HEK293 (cell line): Measurements from ENCODE around the gene CIROP.

ENCODE experiments used
- CTCF ChIA-PET: fragments of 350-600 bp; formaldehyde crosslinking; extraction: SDS; loops from one replicate; lab custom pipeline; 2021; ENCODE audit warnings: antibody characterized with exemption; lab: Yijun Ruan, JAX
- POLR2A ChIA-PET: fragments of 300-600 bp; formaldehyde crosslinking; extraction: SDS; loops from one replicate; lab custom pipeline; 2020; ENCODE audit warnings: antibody characterized with exemption, inconsistent platforms; lab: Yijun Ruan, JAX
- H3K27ac ChIP-seq: fragments of 200-500 bp; sonication (Bioruptor generic); 2 replicates; pipeline ENCODE4 v1.5.1; 2014; ENCODE audit warnings: low read depth, low read length, control low read depth, inconsistent platforms; ENCODE audit errors: extremely low read depth
- H3K36me3 ChIP-seq, 2 experiments: fragments of 200-500 bp in 1 of 2; sonication (Bioruptor generic) in 1 of 2; 1 replicate in 1 of 2; 2 replicates in 1 of 2; pipeline ENCODE4 v1.5.1; 2014 to 2017; ENCODE audit warnings: inconsistent platforms in 2 of 2, low read length in 2 of 2; ENCODE audit not compliant: control insufficient read depth in 2 of 2, insufficient read depth in 1 of 2
- H3K4me1 ChIP-seq: fragments of 200-500 bp; sonication (Bioruptor generic); 2 replicates; pipeline ENCODE4 v1.5.1; 2014; ENCODE audit warnings: mild to moderate bottlenecking, low read length, inconsistent platforms; ENCODE audit not compliant: control insufficient read depth, insufficient read depth
- H3K4me3 ChIP-seq: 2 replicates; pipeline ENCODE4 v1.5.1; 2011; ENCODE audit warnings: low read depth, mild to moderate bottlenecking, control low read depth, low read length, moderate library complexity
- H3K9me3 ChIP-seq: fragments of 200-500 bp; sonication (Bioruptor generic); 2 replicates; pipeline ENCODE4 v1.5.1; 2014; ENCODE audit warnings: low read depth, low read length, inconsistent platforms; ENCODE audit not compliant: control insufficient read depth, insufficient read depth
- AEBP2 ChIP-seq: fragments of 450-650 bp; formaldehyde crosslinking; IDR thresholded peaks from 2 replicates; pipeline ENCODE4 v1.5.1; 2016; ENCODE audit warnings: missing biosample characterization, missing genetic modification characterization, borderline replicate concordance
- ATF2 ChIP-seq: fragments of 450-650 bp; formaldehyde crosslinking; IDR thresholded peaks from 2 replicates; pipeline ENCODE4 v1.5.1; 2016; ENCODE audit warnings: missing biosample characterization, missing genetic modification characterization, low read depth
- KLF16 ChIP-seq: fragments of 450-650 bp; formaldehyde crosslinking; IDR thresholded peaks from 2 replicates; pipeline ENCODE4 v1.5.1; 2017; ENCODE audit warnings: missing biosample characterization, missing genetic modification characterization
- KLF8 ChIP-seq: fragments of 450-650 bp; formaldehyde crosslinking; IDR thresholded peaks from 2 replicates; pipeline ENCODE4 v1.5.1; 2016; ENCODE audit warnings: missing biosample characterization, missing genetic modification characterization
- PATZ1 ChIP-seq: fragments of 450-650 bp; formaldehyde crosslinking; IDR thresholded peaks from 2 replicates; pipeline ENCODE4 v1.5.1; 2016; ENCODE audit warnings: missing biosample characterization, missing genetic modification characterization
- ZBTB1 ChIP-seq: fragments of 450-650 bp; formaldehyde crosslinking; IDR thresholded peaks from 2 replicates; pipeline ENCODE4 v1.5.1; 2016; ENCODE audit warnings: missing biosample characterization, missing genetic modification characterization
- ZBTB17 ChIP-seq: fragments of 450-650 bp; formaldehyde crosslinking; IDR thresholded peaks from 2 replicates; pipeline ENCODE4 v1.5.1; 2016; ENCODE audit warnings: missing biosample characterization, missing genetic modification characterization
- ZBTB49 ChIP-seq: fragments of 450-650 bp; formaldehyde crosslinking; IDR thresholded peaks from 2 replicates; pipeline ENCODE4 v1.5.1; 2016; ENCODE audit warnings: missing biosample characterization, missing genetic modification characterization, low read depth
- ZNF138 ChIP-seq: fragments of 450-650 bp; formaldehyde crosslinking; IDR thresholded peaks from 2 replicates; pipeline ENCODE4 v1.5.1; 2016; ENCODE audit warnings: missing biosample characterization, missing genetic modification characterization, borderline replicate concordance
- ZNF302 ChIP-seq: fragments of 450-650 bp; formaldehyde crosslinking; IDR thresholded peaks from 2 replicates; pipeline ENCODE4 v1.5.1; 2016; ENCODE audit warnings: missing biosample characterization, missing genetic modification characterization, low read depth
- ZNF366 ChIP-seq: fragments of 450-650 bp; formaldehyde crosslinking; conservative IDR thresholded peaks from 2 replicates; pipeline ENCODE4 v1.5.1; 2016; ENCODE audit warnings: missing biosample characterization, missing genetic modification characterization
- ZNF473 ChIP-seq: fragments of 450-650 bp; formaldehyde crosslinking; IDR thresholded peaks from 2 replicates; pipeline ENCODE4 v1.5.1; 2017; ENCODE audit warnings: missing biosample characterization, missing genetic modification characterization
- ZNF48 ChIP-seq: fragments of 450-650 bp; formaldehyde crosslinking; IDR thresholded peaks from 2 replicates; pipeline ENCODE4 v1.5.1; 2016; ENCODE audit warnings: missing biosample characterization, missing genetic modification characterization
- ZNF513 ChIP-seq: fragments of 450-650 bp; IDR thresholded peaks from 2 replicates; pipeline ENCODE4 v1.5.1; 2018; ENCODE audit warnings: missing biosample characterization, missing genetic modification characterization
- ZNF600 ChIP-seq: fragments of 450-650 bp; formaldehyde crosslinking; IDR thresholded peaks from 2 replicates; pipeline ENCODE4 v1.5.1; 2016; ENCODE audit warnings: missing biosample characterization, missing genetic modification characterization
- ZNF626 ChIP-seq: fragments of 450-650 bp; sonication (Bioruptor Pico); formaldehyde crosslinking; IDR thresholded peaks from 2 replicates; pipeline ENCODE4 v1.5.1; 2018; ENCODE audit warnings: missing biosample characterization, missing genetic modification characterization, inconsistent platforms
- ZNF654 ChIP-seq: fragments of 450-650 bp; formaldehyde crosslinking; IDR thresholded peaks from 2 replicates; pipeline ENCODE4 v1.5.1; 2016; ENCODE audit warnings: low read depth, missing biosample characterization, missing genetic modification characterization
- ZNF777 ChIP-seq: fragments of 450-650 bp; formaldehyde crosslinking; IDR thresholded peaks from 2 replicates; pipeline ENCODE4 v1.5.1; 2017; ENCODE audit warnings: missing biosample characterization, missing genetic modification characterization, borderline replicate concordance

The CIROP gene

GRCh38 chr14:23112359-23113178 is 7.8 kb upstream of the CIROP start (continued):
- TF ChIP-seq ZBTB49 (tag by site-specific recombination) = no peak
- no peak for TF ChIP-seq ZNF48 (tag by site-specific recombination)
- TF ChIP-seq PATZ1 (tag by site-specific recombination) = peak; percentile 40; the same call in 1 of the 2 replicates
- TF ChIP-seq ZNF138 (tag by site-specific recombination) = no peak

- Histone ChIP-seq H3K4me1 (no peaks in the 10 kb centered on the region; the same call in 1 of the 2 replicates), H3K27ac (no peak overlapping the region), H3K4me3 (no peak overlapping the region), H3K9me3 (no peaks in the 10 kb centered on the region)
- ChIA-PET POLR2A (no interaction called here), CTCF (interaction anchor here (0.6 to 5.7 kb wide), 8 partner anchors 9 to 127 kb away, joined by 3 to 35 read pairs (median 6); no protein-coding TSS in a partner anchor)
- TF ChIP-seq ZNF626 (no peak), ZNF600 (tag by site-specific recombination) (no peak), ZBTB17 (tag by site-specific recombination) (peak; percentile 74), ZBTB1 (tag by site-specific recombination) (peak; percentile 65; the same call in 1 of the 2 replicates), ZNF654 (no peak), ZNF302 (tag by site-specific recombination) (no peak), ZNF777 (tag by site-specific recombination) (no peak), KLF16 (tag by site-specific recombination) (no peak), KLF8 (tag by site-specific recombination) (0 out of 2 replicates have a peak, but pooled peaks have one; percentile 40), ATF2 (tag by site-specific recombination) (no peak), ZNF366 (tag by site-specific recombination) (peak; percentile 93), ZNF513 (tag by site-specific recombination) (peak; percentile 39; the same call in 1 of the 2 replicates), AEBP2 (tag by site-specific recombination) (no peak), ZNF473 (no peak)
- TF ChIP-seq, all 188 proteins: peak for 5
- no peaks in the 10 kb centered on the region for H3K36me3 ChIP-seq
Observed at GRCh38 chr14:23110579-23111365, 6.0 kb upstream of the CIROP start.
